SH-SY5Y (cell line): ENCODE results near the gene KCTD13.

Experiments used
- GATA2 ChIP-seq: IDR thresholded peaks from 2 replicates; pipeline ENCODE4 v1.6.1; 2011; ENCODE audit warnings: mild to moderate bottlenecking, low read depth, low read length
- GATA3 ChIP-seq: IDR thresholded peaks from 2 replicates; pipeline ENCODE4 v1.6.1; 2011; ENCODE audit warnings: low read depth, mild to moderate bottlenecking, low read length, moderate library complexity

DNA sequence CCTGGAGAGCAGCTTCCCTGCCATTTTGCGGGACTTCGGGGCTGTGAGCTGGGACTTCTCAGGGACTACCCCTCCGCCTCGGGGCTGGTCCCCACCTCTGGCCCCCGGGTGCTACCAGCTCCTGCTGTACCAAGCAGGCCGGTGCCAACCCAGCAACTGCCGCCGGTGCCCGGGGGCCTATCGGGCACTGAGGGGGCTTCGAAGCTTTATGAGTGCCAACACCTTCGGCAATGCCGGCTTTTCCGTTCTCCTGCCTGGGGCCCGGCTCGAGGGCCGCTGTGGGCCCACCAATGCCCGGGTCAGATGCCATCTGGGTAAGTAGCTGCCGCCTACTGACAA lies 24.4 kb downstream of the KCTD13 start:
- TF ChIP-seq GATA3 (no peak), GATA2 (no peak)
